SIG-M5 (cell line): ENCODE data around the gene CASR.
A peak's percentile ranks its signal among the peaks of the same experiment; 100 is the strongest.

Experiments
- DNase-seq: peaks from one replicate; lab custom pipeline; 2025; lab: John Stamatoyannopoulos, UW

The CASR gene

DNA sequence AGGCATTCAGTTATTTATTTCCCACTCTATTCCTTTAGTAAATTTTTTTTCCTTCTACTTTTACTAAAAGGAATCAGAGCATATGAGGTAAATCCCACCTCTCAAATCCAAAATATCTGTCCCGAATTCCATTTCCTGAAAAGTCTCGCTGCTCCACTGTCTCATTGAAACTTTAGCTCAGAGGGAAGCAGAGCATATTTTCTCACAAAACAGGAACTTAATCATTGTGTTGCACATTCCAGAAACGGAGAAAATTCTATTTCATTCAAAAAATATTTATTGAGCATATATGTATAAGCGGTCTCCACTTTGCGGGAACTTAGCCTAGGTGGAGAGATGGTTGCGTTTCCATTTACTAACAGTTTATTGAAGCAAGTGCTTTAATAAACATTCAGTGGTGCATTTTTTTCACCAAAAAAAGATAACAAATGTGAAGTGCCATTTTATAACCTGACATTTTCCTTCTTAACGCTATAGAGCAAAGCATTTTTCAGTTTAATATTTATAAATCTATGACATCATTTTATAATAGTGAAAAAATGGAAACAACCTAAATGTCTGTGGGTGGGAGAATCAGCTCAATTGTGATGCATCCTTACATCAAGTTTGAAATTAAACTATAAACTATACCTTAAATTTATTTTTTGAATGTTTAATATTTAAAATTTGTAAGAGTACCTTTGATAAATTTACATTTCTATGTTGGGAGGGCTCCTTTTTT is 74.3 kb downstream of the CASR start:
- no peak for DNase-seq

DNA sequence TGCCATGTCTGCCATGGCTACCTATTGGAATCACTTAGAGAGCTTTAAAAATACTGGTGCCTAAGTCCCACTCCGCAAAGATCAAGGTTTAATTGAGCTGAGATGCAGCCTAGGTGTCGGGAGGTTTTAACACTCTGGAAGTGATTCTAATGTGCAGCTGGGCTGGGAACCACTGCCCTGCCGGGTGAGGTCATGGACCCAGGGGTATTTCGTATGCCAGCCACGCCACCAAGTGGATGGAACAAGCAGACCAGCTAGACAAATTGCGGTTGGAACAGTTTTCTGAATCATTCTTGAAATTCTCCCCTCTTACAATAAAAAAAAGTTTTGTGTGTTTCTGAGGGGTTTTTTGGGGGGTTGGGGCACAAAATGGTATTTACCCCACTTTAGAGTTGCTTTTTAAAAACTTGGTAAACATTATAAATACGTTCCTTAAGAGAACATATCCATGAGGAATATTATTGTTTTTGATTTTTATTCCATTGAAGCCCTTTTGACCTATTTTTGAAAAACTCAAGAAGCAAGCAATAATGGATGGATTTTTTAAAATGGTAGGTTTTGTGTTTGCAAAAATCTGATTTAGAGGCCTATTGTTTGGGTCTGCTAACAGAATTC is 75.4 kb downstream of the CASR start:
- peak; percentile 28 for DNase-seq

DNA sequence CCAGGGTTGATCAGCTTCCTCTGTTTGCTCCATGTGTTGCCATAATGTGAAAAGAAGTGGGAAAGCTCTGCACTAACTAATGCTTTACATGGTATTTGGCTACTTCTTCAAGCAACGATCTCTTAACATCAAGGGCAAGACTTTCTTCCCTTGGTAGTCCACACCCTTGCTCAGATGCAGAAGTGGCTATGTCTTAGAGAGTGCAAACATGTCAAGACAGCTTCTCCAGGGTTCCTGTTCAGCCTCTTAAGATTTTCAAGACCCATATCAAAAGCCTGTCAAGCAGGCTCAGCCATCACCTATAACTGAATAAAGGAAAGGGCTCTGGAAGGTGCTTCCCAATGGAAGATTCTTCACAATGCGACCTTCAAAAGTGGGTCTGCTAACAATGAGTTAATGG is 76.7 kb downstream of the CASR start:
- no peak for DNase-seq

DNA sequence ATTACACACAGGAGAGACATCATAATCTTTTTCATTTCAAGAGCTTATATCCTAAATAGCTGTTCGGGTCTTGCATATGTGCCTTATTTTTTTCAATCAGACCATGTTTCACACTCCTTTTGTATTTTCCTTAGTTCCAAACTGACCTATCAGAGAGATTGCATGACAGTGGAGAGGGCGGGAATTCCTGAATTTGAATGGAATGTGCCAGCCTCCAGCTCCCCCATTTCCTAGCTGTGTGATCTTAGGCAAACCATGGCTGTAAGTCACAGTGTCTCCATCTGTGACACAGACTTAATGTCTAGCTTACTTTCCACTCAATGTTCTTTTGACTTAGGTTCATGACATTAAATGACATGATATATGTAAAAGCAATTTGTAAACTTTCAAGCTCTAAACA is 79.6 kb downstream of the CASR start:
- DNase-seq = no peak

DNA sequence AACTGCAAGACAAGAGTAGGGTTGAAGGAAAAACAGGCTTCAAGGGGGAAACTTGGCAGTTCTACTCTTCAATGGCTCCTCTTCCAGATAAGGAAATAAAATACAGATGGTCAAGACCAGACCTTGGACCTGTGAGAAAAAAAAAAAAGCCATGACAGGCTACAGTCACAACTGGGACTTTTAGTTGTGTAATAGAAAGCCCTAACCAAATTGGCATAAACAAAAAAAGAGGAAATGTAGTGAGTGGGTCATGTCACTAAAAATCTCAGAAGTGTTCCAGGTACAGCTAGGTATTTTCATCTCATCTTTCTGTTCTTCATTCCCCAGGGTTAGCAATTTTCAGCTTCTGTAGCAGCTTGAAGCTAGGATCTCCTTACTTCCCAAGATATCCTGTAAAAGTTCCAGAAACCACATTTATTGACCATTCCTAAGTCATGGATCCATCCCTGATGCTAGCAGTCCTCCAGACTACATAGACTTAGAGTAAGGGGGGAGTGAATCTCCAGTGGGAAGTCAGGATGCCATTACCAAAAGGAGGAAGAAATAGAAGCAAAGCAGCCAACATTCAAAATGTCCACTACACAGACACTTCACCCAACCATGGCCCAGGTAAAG is 80.6 kb downstream of the CASR start:
- DNase-seq = no peak

DNA sequence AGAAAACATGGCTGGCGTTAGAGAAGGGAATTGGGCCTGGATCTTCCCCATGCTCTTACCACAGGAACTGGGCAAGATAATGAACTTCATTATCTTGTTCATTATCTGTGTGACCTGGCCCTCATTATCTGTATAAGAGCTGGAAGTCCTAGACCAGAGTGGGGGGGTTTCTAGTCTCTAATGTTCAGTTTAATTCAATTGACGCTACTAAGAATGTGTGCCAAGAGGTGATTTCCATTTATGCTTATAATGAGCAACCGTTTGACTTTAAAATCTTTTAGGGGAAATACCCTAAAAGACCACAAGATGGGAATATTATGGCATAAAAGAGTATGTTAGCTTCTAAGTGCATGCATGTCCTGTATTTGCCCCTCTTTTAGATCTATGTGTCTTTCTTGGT is 82.5 kb downstream of the CASR start:
- DNase-seq = peak; percentile 36

DNA sequence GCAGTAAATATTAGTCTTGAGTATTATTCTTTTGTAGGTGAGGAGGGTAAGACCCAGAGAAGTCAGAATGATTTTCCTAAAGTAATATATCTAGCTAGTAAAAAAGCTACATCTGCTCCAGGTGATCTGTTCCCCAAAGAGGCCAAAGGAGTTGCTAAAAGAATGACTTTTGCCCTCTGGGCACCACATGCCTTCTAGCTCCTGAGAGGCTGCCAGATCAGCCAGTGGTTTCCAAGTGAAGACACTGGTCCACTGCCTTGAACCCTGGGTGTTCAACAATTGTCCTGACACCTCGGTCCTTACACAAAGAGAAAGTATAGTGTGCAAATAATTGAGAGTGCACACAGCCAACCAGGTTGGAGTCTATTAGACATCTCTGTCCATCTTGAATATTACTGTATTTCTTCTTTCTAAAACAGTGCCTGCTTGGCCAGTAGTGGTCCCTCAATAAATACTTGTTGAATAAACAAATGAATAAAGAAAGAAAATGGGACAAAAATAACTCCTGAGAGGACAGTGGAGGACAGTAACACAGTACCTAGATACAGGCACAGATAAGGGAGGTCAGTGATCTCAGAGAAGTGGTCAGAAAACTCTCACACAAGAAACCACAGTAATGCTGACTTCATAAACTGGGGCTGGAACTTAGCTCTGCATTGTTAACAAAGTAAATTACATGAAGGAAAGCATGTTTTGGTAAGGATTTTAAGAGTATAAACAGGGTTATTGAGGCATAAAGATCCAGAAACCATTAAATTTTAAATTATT is 85.0 kb downstream of the CASR start:
- DNase-seq = no peak

DNA sequence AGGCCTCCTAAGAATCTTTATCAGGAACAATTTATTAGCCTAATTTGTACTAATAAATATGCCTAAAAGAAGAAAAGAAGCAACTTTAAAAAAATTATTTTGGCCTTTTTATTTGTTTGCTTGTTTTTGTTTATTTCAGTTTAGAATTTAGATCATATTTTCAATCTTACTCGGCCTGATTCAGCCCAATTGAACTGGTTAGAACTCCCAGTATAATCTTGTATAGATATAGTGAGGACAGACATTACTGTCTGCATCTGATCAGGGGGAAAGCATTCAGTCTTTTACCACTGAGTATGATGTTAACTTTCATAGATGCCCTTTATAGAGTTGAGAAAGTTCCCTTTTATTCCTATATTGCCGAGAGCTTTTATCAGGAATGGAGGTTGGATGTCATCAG is 85.6 kb downstream of the CASR start:
- no peak for DNase-seq

DNA sequence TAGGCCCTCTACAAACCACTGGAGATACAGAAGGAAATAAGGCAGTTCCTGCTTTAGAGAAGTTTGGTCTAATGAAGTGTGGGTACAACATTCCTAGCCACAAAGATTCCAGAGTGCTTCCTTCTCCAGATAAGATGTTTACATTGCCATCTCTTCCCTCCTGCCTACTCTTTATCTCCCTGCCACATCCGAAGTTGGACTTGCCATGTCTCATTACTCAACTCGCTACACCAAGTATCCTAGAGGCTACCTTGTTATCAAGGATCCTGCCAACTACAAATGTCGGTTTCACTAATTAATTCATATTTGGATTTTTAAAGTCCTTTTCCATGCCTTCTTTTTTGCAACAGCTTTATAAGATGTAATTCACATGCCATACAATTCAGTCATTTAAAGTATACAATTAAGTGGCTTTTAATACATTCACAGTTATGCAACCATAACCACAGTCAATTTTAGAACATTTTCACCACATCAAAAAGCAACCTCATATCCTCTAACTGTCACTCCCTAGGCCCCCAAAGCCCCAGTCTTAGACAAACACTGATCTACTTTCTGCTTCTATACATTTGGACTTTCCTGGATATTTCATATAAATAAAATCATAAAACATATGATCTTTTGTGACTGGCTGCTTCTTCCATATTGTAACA is 87.9 kb downstream of the CASR start:
- DNase-seq = peak; percentile 63

DNA sequence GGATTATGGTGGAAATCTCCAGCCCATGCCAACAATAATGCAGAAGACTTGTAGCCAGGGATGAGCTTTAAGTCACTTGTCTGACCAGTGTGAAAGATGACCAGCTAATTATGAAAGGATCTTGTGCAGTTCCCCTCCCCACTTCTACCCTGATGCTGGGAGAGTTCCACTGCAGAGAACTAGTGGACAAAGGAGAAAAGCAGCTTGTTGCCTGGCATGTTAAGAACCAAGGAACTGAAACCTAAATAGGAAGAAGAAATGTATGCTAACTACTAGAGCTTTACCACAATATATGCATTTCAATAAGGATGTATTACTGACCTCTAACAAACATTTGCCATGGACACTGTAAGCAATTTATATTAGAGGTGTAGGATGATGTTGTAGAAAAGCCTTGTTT is 89.4 kb downstream of the CASR start:
- DNase-seq = peak; percentile 78

DNA sequence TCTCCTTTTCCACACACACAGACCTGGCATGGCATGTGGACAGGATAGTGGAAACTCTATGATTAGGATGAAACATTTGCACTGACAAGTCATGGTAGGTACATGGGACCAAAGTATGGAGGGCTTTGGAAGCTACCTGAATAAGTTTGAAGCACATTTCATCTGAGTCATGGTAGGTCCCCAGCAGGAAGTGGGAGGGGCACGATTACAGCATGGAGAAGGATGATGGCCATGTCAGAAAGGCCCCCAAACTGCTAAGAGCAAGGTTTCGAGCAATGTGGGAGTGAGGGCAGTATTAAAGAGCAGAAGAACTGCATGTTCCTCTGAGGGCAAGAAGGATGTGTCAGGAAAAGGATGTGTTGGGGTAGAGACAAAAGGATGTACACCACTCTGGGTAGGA is 90.0 kb downstream of the CASR start:
- DNase-seq = no peak

DNA sequence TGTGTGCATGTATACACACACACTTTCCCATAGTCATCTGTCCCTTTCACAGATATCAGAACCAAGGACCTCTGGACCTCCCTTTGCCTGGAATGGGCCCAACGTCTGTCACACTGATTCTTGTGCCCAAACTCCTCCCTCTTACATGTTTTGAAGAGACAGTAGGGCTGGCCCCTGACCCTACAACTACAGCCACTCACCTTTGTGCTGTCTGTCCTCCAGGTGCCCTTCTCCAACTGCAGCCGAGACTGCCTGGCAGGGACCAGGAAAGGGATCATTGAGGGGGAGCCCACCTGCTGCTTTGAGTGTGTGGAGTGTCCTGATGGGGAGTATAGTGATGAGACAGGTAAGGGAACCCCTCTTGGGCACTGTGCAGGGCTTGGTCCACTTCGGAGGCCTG is 98.4 kb downstream of the CASR start:
- DNase-seq = no peak

DNA sequence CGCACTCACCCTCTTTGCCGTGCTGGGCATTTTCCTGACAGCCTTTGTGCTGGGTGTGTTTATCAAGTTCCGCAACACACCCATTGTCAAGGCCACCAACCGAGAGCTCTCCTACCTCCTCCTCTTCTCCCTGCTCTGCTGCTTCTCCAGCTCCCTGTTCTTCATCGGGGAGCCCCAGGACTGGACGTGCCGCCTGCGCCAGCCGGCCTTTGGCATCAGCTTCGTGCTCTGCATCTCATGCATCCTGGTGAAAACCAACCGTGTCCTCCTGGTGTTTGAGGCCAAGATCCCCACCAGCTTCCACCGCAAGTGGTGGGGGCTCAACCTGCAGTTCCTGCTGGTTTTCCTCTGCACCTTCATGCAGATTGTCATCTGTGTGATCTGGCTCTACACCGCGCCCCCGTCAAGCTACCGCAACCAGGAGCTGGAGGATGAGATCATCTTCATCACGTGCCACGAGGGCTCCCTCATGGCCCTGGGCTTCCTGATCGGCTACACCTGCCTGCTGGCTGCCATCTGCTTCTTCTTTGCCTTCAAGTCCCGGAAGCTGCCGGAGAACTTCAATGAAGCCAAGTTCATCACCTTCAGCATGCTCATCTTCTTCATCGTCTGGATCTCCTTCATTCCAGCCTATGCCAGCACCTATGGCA is 100.5 kb downstream of the CASR start:
- DNase-seq = no peak

DNA sequence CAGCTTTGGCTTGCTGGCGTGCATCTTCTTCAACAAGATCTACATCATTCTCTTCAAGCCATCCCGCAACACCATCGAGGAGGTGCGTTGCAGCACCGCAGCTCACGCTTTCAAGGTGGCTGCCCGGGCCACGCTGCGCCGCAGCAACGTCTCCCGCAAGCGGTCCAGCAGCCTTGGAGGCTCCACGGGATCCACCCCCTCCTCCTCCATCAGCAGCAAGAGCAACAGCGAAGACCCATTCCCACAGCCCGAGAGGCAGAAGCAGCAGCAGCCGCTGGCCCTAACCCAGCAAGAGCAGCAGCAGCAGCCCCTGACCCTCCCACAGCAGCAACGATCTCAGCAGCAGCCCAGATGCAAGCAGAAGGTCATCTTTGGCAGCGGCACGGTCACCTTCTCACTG is 101.0 kb downstream of the CASR start:
- no peak for DNase-seq

DNA sequence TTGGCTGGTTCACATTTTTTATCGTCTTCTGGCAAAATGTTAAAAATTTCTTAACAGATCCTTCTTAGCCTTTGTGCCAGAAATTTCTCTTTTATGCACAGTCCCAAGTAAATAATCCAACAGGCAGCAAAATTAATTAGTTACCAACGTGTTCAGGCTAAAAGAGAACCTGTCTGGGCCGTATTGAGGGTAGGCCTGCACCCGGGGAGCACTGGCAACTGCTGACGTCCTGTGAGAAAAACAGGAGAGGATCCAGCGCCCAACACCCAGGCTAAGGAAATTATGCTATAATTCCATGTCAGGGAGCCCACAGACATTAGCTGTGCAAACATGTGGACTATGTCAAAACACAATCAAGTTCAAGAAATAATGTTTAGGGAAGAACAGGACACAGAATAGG is 110.9 kb downstream of the CASR start:
- DNase-seq = no peak

DNA sequence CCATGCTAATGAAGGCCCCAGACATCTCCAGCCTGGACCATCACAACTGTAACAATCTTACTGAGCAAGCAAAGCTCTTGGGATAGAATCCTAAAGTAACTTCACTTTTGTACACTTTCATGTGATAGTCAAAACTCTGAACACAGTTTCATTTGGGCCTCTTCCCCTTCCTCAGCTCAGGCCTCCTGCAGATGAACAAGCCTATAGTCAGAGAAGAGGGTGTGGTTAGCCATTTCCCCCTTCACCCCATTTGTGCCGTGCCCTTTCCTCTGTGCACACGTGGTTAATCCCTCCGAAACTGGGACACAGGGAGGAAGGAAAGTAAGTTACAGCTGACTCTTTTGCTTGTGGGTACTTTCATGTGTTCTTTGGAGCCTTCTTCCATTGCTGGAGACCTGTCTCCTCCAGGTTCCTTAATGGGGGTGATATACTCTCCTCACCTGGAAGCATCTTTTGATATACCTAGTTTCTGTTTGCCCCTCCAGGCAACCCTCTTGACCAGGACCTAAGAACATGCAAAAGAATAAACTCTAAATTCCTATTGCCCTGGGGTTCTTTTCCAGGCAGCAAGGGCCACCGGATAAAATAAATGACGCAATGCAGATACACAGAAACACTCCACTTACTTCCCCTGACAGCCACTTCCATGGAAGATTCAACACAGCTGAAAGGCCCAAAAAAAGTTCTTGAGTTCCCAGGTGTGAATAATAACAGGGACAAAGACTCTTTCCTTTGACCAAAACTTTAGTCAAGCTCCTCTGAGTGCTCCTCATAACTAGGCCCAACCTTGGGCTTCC is 112.0 kb downstream of the CASR start:
- DNase-seq = peak; percentile 75

DNA sequence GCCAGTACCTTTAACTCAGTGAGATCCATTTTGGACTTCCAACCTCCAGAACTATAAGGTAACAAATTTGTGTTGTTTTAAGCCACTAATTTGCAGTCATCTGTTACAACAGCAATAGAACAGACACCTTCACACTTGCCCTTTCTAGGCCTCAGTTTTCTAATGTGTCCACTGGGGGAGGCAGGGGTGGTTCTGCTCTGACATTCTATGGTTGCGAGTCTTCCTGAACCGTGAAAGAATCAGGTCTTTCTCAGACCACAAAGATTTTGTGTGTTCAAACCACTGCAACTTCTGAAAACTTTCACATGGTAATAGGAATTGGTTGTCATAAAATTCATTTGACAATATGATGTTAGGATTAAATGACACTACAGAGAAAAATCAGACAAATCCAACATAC is 114.8 kb downstream of the CASR start:
- DNase-seq = no peak

DNA sequence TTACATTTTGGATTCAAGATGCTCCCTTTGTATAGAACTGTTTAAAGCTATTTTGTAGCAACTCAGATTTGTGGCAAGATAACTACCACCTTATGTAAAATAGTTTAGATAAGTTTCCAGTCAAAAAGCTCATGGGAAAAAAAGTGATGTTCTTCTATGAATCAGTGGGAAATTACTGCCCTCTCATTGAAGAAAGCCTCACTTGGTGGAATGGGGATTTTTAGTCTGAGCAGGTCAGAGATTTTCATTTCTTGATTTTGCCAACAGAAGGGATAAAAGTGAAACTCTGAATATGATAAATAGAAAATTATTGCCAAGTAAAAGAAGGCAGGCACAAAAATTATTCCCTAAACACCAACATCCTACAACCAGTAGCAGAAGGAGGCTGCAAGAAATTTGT is 115.7 kb downstream of the CASR start:
- DNase-seq = no peak

DNA sequence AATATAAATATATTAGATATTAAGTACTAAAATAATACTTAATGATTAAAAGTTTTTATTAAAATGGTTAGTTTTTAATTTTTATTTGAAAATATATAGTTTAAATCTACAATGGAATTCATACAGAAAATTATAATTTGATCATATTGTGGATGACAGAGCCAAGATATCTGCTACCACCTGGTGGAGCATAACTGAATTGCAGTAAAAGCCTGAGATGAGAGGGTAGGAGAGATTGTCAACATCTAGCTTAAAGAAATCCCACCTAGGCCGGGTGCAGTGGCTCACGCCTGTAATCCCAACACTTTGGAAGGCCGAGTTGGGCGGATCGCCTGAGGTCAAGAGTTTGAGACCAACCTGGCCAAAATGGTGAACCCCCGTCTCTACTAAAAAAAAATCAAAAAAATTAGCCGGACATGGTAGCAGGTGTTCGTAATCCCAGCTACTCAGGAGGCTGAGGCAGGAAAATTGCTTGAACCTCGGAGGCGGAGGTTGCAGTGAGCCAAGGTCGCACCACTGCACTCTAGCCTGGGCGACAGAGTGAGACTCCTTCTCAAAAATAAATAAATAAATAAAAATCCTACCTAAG is 116.5 kb downstream of the CASR start:
- no peak for DNase-seq

DNA sequence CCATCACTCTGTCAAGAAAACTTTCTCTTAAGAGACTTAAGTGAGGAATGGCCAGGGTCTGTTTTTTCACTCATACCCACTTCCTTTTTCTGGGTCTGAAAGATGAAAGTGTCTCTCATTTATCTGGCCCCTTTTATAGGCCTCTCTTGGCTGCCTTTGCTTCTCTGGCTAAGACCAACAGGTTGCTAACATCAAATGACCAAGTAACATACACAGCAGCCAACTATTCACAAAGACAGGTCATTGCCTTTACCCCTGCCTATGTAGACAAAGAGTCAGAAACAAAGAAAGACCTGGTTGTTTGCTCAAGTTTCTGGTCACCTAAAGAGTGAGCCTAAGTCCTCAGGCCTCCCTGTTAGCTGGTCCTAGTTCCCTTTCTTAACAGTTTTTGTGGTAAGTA is 117.6 kb downstream of the CASR start:
- no peak for DNase-seq
